Fibroblast of peridontal ligament (primary cell): ENCODE measurements around the gene MST1R.
A peak's percentile ranks its signal among the peaks of the same experiment; 100 is the strongest.

ENCODE experiments used
- DNase-seq: peaks from one replicate; pipeline ENCODE4 v3.0.0-alpha.2; 2010; ENCODE audit errors: extremely low read depth

The MST1R gene

DNA sequence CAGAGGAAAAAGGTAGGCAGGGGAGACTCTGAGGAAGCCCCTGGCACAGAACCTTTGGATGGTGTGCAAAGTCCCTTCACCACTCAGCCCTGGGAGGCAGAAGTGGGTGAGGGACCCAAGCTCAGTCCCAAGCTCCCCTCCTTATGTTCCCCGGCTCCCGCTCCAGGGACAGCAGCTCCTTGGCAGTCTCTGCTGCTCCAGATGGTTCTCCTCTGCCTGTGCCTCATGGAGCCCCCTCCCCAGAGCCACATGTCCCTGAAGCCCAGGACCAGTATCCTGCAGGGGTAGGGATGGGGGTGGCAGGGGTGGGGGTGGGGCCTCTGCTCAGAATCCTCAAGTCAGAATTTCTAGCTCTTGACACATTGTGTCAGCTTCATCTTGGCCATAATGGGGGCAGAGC, 26.0 kb downstream of the MST1R start:
- DNase-seq, result no peak

DNA sequence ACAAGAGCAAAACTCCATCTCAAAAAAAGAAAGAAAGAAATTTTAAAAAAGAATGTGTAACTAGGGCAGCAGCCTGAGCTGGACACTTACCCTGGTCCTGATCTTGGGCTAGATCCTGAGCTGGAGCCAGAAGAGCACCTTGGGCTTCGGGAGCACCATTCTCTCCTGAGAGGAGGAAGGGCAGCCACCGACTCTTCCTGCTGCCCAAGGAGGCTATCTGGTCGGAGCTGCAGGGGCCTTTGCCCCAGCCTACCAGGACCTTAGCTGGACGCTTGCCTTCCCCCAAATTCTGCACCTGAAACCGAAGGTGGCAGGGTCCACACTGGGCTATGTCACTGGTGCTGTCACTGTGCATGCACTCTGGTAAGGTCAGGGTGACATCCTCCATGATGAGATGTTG, 27.1 kb downstream of the MST1R start:
- no peak for DNase-seq

DNA sequence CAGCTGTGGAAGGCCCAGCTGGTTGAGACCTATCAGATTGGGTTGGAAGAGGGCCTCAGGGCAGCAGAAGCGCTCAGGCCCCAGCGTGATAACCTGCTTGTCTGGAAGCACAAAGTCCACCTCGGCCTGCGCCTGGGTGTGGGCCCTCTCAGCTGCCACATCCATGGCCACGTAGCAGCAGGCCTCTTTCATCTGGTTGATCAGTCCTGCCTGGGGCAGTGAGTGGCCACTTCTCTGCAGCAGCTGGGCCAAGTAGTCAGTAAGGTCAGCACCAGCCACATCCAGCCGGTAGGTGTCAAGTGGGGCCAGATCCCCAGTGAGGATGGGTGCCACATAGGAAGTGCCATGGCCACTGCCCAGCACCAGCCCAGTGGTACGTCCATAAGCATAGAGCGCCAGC, 30.1 kb downstream of the MST1R start:
- DNase-seq, result no peak

DNA sequence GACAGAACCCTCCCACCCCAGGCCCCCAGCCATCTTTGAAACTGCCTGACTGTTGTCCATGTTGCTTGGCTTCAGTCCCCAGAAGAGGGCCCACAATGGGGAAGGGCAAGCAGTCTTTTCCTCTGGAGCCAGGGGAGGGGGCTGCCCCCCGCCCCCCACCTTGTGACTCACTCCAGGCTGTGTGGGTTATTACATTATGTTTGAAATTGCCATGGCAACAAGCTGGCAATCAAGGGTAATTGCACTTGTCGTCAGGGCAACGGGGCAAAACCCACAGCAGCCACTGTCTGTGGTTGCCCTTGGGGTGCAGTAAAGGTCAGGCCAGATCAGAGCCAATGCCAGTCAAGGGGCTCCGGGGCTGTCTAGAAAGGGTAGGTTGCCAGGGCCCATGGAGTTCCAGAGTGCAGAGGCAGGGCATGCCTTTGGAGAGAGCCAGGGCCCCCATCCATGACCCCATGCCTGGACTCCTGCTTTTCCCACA, 30.8 kb downstream of the MST1R start:
- DNase-seq, result no peak

DNA sequence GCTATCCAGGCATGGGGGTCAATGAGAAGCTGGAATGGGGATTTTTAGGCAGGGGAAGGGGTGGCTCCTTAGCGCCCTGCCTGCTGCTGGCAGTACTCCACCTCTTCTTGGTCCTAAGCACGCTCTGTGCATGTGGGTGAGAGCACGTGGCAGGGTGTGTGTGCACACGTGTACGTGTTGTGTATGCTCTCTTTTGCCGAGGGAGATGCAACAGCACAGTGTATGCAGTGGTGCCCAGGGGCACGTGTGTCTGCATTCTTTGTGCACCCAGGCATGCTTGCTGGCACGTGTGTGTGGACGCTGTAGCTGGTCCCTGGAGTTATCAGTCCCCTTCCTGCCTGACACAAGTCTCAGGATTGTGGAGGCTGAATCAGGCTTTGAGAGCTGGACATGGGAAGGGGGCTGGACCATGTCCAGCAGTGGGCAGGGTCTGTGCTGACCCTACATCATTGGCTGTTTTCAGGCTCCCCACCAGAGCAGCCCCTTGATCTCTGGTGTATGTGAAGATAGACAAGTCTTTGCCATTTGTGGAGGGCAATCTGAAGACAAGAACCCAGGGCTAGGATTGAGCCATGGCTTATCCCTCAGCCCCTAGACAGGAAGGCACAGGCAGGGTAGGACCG, 32.0 kb downstream of the MST1R start:
- no peak for DNase-seq

DNA sequence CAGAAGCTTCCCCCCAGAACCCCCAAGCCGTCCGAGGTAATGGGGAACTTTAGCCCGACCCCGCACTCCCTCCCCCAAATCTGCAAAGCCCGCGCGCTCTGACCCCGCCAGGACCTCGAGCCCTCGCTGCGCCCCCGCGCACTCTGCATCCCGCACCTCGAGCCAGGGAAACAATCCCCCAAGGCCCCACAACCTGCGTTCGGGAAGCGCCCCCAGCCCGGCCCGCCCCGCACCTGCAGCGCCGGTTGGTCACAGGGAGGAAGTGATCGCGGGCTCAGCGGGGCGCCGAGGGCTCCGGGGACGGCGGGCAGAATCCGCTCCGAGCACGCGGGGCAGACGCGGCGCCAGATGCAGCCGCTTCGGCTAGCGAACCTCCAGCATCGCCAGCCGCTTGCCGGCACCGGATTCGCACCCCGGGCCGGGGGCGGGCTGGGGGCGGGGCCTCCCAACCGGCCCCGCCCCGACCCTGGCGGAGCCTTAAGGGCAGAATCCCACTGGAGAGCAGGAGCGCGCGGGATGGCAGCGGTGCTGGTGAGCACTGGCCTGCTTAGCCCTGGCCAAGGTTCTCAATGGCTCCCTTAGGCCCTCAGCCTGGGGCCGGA, 34.0 kb downstream of the MST1R start, which contains the start of gene CAMKV:
Gene CAMKV (minus strand): TSS at position 382 of the 602 bp plus-strand sequence. CDS start 7,518 bp downstream, outside the sequence.
- DNase-seq, result no peak

DNA sequence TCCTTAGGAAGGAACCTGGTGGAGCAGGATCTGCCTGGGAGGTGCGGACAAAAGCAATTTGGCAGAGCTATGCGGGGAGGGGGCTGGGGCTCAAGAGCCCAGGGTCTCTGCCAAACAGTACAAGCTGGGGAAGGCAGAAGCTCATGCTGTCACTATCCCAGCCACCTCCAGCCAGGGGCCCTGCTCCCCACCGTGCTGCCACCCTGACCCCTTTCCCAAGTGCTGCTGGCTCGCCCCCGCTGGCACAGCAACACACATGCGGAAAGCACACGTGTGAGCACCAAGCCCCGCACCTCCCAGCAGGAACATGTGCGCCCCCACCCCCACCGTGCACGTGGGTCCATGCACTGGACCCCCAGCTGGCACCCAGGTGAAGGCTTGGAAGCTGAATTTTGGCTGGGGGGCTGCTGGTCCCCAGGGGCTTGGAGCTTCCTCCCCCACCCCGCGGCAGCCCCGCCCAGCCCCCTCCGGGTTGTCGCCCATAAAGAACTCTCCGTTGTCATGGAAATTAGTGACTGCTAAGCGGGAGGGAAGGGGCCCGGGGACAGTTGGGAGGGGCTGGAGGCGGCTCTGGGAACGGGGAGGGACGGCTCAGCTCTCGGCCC, 34.7 kb downstream of the MST1R start:
- no peak for DNase-seq

DNA sequence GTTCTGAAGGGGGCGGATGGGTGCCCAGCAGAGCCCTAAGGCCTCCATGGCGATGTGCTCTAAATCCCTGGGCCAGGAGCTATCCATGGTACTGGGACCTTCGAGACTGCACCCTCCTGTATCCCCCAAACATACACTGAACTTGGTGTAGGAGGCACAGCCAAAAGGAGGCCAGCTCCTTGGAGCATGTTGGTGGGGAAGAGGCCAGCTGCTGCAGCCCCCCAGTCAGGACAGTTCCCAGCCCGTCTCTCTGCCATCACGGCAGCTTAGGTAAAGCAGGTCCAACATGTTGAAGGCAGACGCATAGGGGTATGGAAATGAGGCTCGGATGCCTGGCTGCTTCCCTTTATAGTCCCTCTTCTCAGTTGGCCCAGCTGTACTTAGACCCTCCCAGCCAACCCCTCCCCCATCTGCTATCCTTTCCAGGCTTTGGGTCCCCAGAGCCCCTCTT, 35.8 kb downstream of the MST1R start:
- DNase-seq, result peak; percentile 37

DNA sequence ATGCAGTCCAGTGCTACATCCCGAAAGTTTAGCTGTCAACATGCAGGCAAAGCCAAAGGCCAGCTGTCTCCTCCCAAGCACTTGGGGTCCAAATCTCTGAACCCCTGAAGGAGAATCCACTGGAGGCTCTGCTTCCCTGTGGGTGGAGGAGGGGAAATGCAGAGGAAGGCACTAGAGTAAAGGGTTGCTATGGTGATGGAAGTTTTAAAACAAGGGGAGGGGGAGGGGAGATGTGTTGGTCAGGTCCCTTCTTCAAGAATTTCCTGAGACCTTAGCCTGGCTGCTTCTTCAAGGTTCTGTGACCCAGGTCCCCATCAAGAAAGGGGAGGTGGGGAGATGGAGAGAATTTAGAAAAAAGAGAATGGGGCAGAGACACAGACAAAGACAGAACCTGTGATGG, 36.3 kb downstream of the MST1R start:
- DNase-seq, result no peak

DNA sequence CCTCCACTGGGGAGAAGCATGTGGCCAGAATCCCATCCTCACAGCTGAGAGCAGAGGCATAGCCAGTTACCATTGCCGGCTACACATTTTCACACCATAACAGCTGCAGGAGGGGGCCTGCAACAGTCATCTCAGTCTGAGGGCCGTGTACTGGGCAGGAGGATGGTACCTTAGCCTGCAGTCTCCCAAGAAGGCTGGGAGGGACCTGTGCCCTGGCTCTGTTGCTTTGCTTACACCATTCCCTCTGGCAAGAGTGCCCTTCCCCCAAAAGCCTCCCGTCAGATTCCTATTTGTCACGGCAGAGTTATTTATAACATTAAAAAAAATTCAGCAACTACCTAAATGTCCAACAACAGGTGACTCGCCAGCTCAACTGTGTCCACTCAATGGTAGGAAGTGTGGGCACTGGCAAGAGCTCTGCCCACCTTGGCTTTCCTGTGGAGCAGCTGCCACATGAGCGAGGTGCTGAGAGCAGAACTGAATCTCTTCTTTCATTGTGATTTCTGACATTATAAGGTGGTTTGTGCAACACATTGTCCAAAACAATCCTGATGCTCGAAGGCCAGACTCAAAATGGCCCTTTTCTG, 38.4 kb downstream of the MST1R start:
- no peak for DNase-seq

DNA sequence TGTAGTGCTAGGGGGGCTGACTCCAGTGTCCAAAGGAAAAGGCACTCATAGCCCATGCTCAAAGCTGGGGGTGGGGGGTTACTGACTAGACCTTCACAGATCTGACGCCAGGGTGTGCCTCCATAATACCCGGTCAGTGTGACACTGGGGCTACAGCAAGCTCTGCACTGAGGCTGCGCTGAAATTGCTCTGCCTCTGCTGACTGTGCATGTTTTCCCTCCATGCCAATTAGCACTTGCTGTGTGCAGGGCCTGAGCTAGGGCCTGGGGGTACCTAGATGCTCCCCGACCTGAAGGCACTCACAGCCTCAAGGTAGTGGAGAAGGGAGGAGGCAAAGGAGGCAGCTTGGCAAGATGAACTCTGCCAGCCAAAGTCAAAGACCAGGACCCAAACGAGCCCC, 39.2 kb downstream of the MST1R start:
- DNase-seq, result no peak

DNA sequence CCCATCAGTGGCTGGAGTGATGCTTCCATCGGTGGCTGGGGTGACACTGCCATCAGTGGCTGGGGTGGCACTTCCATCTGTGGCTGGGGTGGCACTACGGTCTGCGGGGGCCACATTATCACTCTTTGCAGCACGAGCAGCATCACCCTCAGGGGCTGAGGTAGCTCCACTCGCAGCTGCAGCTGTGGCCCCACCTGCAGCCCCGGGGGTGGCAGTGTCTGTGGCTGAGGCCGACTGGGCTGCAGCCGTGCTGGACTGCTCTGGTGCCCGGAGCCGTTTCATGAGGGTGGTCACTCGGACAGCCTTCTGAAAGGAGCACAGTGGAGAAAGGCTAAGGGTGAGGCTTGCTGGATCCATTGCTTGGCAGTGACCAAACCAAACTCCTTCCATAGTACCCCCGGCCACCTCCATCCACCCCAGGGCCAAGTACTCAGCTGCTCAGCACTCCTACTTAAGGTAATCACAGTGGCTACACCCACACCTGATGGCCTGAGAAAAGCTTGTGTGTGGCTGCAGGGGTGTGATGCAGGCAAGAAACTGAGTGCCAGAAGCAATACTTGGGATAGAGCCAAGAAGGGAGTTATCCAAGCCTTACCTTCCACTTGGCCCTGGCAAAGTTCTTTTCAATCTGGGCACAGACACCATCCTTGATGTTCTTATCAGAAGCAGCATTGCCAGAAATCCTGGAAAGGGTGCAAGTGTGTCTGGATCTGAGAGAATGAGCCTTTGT, 43.9 kb downstream of the MST1R start:
- DNase-seq, result no peak

DNA sequence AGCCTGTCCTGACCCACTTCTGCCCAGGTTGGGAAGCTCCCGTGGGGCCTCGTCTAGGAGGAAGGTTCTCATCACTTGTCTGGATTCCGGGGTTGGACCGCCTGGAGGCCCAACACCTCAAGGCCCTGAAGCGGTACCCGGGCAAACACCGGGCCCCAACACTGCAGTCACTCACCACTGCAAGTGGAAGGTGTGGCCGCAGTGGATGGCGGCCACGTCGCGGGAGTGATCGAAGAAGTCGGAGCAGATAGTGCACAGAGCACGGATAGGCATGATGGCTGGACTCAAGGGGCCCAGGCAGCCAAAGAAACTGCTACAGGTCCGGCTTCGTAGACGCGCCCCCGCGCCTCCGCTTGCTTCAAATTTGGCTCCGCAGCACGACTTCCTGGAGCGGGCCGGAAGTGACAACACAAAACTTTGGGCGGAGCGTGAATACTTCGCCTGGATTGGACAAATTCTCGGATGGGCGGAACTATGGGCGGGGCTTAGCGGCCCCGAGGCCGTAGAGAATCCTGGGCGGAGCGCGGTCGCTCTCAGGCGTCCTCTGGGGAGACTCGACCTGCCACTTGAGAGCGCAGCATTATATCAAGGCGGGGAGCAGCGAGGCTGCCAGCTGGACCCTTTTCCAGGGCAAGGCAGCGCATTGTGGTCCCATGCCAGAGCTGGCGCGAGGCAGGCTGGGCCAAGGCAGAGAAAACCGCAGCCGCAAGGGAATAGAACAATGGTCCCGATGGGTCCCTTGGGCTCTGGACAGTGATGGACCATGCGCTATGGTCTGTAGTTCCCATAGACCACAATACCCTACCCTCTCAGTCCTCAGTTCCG, 47.3 kb downstream of the MST1R start, which contains the start of gene TRAIP:
Gene TRAIP (minus strand): TSS at position 384 of the 825 bp plus-strand sequence. CDS start 111 bp downstream, at position 273.
- DNase-seq, result peak; percentile 91

DNA sequence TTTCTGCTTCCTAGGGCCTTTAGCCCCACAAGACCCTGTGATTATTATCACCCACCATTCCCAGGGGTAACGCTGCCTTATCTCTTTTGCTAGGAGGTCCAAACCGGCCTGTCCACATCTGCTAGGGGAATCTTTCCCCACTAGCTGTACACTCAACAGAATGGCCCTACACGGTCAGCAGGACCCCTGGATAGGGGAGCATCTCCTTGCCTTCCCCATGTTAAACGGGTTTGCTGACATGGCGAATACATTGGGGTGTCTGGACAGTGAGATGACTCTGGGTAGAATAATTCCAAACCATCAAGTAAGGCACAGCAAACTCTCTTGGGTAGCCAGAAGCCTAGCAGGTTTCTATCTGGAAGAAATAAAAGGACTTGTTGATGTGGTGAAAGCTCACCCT, 48.0 kb downstream of the MST1R start:
- no peak for DNase-seq

DNA sequence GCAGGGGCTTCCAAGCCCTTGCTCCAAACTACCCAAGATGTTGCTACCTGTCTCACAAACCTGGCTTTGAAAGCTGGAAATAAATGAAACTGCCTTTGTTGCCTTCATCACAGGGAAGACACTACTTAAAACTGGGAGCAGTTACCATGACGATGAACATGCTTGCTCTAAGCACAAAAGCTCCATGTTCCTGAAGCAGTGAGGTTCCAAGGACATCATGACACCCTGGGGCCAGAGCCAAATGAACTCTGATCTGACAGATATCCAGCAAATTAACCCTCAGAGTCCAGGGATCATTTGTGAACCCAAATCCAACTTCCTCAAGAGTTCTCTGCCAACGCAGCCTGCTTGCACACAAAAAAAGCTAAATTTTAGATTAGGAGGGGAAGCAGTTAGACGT, 58.0 kb downstream of the MST1R start:
- no peak for DNase-seq

DNA sequence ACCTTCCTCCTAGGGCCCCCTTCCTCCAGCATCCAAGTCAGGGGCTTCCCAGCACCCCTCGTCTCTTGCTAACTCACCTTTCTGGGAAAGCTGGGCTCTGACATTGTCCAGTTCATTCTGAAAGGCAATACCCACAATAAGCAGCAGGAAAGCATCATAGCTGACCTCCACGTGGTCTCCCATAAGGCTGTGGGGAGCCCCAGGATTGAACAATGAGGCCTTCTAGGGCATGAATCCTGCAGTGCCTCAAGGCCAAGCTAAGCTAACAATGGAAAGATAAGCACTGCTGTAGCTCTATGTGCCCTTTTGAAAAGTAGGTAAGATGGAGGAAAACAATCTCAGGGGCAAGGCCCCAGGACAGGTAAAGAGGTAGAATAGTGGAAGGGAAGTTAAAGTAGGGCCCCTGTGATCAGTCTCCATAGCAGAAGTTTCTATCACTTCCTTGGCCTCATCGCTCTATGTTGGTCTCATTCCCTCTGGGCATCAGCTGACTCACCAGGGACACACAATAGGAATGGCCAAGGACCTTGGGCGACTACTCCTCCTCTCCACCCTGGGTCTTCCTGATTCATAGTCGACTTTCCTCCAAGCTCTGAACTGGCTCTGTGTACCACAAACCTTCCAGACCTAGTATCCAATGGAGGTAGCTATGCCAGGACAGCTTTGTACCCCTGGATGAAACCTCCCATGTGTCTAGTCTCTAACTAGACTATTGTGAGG, 59.0 kb downstream of the MST1R start:
- no peak for DNase-seq

DNA sequence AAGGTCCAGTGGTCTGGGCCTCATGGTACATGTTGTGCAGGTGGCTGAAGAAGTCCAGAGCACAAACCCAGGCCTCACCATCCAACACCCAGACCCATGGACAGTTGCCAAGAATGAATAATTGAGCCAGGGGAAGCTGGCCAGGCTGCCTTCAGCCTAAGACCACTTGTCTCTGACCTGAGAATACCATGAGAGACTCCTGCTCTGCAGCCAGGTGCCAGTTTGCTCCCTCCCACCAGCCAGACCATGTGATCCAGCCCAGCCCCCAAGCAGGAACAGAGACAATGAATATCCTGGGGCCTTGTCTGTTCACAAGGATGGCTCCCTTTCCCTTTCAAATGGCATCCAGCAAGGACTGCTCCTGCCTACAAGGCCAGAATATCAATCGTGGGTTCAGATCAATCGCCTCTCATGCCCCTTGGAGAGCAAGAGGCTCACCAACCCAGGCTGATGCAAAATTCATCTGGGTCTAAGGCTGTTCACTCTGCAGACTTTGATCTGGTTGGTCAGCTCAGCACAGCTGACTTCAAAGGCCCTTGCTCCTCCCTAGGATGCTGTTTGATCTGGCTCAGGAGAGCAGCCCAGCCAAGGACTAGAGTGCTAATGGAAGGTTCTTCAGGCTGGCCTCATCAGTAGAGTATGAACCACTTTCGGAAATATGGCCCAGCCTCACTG, 60.7 kb downstream of the MST1R start:
- no peak for DNase-seq

DNA sequence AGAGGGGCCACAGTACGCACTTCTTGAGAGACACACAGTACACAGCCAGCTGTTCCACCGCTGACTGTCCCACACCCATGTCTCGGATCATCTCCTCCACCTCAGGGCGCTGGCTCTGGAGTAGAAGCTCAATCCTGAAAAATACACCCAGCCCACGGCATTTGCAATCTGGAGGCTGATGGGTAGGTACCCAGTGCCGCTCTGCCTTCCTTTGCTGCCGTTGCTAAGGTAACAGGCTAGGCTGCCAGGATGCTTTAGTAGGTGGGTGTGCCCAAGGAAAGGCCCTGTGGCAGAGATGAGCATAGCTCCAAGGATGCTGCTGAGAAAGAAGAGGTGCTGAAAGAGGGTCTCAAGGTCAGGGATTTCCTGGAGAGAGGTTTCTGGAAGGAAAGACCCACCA, 61.9 kb downstream of the MST1R start:
- DNase-seq, result no peak

DNA sequence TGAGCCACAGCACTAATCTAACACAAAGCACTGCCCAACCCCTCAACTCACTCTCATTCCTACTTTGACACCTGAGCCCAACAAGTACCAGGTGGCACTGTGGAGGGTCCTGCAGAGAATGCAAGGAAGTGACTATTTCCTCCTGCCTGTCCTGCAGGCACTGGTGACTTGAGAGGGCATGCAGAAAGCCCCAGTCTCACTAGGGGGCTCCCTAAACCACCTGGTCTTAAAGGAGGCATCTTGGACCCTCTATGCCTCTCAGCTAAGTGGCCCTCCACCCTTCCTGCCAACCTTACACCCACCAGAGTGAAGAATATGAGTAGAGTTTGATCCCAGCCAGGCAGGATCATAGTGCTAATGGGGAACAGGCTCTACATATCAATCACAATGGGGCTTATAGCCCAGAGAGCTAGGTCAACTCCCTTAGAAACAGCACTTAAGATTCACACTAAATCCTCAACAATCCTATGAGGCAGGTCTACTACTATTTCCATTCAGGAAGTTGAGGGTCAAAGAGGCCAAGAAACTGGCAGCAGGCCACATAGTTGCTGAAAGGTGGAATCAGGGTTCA, 62.5 kb downstream of the MST1R start:
- peak; percentile 8 for DNase-seq

DNA sequence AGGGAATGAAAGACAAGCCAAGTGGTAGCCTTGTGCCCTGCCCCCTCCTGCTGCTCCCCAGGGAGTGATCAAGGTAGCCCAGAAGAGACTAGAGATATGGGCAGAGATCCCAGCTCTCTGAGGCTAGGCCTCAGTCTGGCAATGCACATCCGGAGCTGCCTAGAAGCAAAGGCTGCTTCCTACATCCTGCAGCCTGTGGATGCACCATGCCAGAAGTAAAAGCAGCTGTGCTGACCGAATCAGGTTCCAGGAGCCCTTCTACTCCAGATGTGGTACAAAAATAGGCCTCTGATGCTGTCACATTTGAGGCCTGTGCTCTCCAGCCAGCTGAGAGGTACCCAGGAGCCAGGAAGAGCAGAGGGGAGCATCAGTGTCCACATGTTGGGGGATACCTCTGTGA, 63.3 kb downstream of the MST1R start:
- peak; percentile 22 for DNase-seq
